ENCODE results near the gene DSCAML1.

The DSCAML1 gene

DNA sequence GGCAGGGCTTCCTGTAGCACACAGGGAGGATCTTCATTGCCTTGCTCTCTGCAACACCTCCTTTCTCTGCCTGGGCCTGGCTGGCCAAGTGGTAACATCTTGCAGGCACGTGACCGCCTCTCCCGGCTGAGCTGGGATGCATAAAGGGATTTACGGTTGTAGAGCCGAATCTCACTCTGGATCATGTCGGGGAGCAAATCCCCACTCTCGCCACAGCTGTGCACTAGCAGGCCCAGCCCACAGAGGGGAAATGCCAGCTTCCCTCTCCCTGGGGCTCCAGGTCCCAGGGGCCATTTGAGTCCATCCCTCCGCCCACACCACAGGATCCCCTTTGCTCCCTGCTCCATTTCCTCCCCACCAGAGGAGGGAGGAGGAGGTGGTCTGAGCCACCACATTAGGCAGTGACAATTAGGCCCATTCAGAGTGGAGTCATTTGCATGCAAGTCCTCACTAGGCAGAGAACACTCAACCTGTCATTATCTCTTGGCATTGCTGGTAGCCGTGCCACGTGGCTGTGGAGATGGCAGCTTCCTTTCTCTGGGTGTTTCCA is 196.7 kb downstream of the DSCAML1 start:
- TF ChIP-seq PAX5 (IDR thresholded peaks at IDR 0.05; ENCODE audit: insufficient read depth, low read length, severe bottlenecking) (no peak), SPI1 (IDR thresholded peaks at IDR 0.05; ENCODE audit: low read depth, low read length) (no peak), TAF1 (IDR thresholded peaks at IDR 0.05; ENCODE audit: low read depth, low read length) (no peak), POLR2A (IDR thresholded peaks at IDR 0.05; ENCODE audit: low read depth, low read length) (no peak), POLR2AphosphoS5 (IDR thresholded peaks at IDR 0.05; ENCODE audit: low read depth, low read length) (no peak), POU2F2 (IDR thresholded peaks at IDR 0.05; ENCODE audit: low read depth, low read length) (no peak)
- DNase-seq (ENCODE audit: insufficient read length, low spot score) (no peak), FAIRE-seq (no peak)

GRCh38 chr11:117597071-117597470 is 199.9 kb downstream of the DSCAML1 start:
- DNase-seq (ENCODE audit: insufficient read length, low spot score): peak; percentile 43
- peak; percentile 15; the same call in 1 of the 2 replicates for TF ChIP-seq SPI1 (IDR thresholded peaks at IDR 0.05; ENCODE audit: low read depth, low read length)
- TF ChIP-seq POLR2A (IDR thresholded peaks at IDR 0.05; ENCODE audit: low read depth, low read length): no peak
- FAIRE-seq: no peak

- FAIRE-seq: no peak
- no peak for DNase-seq (ENCODE audit: insufficient read length, low spot score)
Observed at GRCh38 chr11:117595440-117595839, 201.6 kb downstream of the DSCAML1 start.

GRCh38 chr11:117594721-117595120 is 202.3 kb downstream of the DSCAML1 start:
- TF ChIP-seq SPI1 (IDR thresholded peaks at IDR 0.05; ENCODE audit: low read depth, low read length): no peak
- no peak for TF ChIP-seq POLR2A (IDR thresholded peaks at IDR 0.05; ENCODE audit: low read depth, low read length)
- TF ChIP-seq TAF1 (IDR thresholded peaks at IDR 0.05; ENCODE audit: low read depth, low read length): no peak
- TF ChIP-seq PAX5 (IDR thresholded peaks at IDR 0.05; ENCODE audit: insufficient read depth, low read length, severe bottlenecking): no peak
- TF ChIP-seq POLR2AphosphoS5 (IDR thresholded peaks at IDR 0.05; ENCODE audit: low read depth, low read length): no peak
- TF ChIP-seq POU2F2 (IDR thresholded peaks at IDR 0.05; ENCODE audit: low read depth, low read length): no peak
- no peak for DNase-seq (ENCODE audit: insufficient read length, low spot score)
- no peak for FAIRE-seq

More at GRCh38 chr11:117595440-117595839, 201.6 kb downstream of the DSCAML1 start:
- TF ChIP-seq TAF1 (IDR thresholded peaks at IDR 0.05; ENCODE audit: low read depth, low read length) (no peak), PAX5 (IDR thresholded peaks at IDR 0.05; ENCODE audit: insufficient read depth, low read length, severe bottlenecking) (no peak), POLR2A (IDR thresholded peaks at IDR 0.05; ENCODE audit: low read depth, low read length) (no peak), POLR2AphosphoS5 (IDR thresholded peaks at IDR 0.05; ENCODE audit: low read depth, low read length) (no peak), POU2F2 (IDR thresholded peaks at IDR 0.05; ENCODE audit: low read depth, low read length) (no peak), SPI1 (IDR thresholded peaks at IDR 0.05; ENCODE audit: low read depth, low read length) (no peak)

DNA sequence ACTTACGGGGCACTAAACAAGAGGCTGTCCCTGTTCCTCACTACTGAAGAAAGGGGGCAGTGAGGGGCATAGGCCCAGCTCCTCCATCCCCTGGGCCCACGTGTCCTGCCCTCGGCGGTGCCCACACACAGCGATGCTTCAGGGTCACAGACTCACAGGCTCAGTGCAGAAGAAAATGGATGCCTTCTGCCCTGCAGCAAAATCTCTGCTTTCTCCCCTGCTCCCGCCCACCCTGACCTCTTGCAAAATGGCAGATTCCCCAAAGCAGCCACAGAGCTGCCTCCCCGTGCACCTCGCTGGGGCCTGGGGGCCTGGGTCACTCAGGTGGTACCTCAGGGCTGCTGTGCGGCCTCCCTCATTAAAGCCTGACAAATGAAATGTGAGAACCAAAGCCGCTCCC is 204.0 kb downstream of the DSCAML1 start:
- no peak for FAIRE-seq
- DNase-seq (ENCODE audit: insufficient read length, low spot score): no peak
- TF ChIP-seq POLR2A (IDR thresholded peaks at IDR 0.05; ENCODE audit: low read depth, low read length) (no peak), PAX5 (IDR thresholded peaks at IDR 0.05; ENCODE audit: insufficient read depth, low read length, severe bottlenecking) (no peak), POLR2AphosphoS5 (IDR thresholded peaks at IDR 0.05; ENCODE audit: low read depth, low read length) (no peak), SPI1 (IDR thresholded peaks at IDR 0.05; ENCODE audit: low read depth, low read length) (no peak), TAF1 (IDR thresholded peaks at IDR 0.05; ENCODE audit: low read depth, low read length) (no peak), POU2F2 (IDR thresholded peaks at IDR 0.05; ENCODE audit: low read depth, low read length) (no peak)

DNA sequence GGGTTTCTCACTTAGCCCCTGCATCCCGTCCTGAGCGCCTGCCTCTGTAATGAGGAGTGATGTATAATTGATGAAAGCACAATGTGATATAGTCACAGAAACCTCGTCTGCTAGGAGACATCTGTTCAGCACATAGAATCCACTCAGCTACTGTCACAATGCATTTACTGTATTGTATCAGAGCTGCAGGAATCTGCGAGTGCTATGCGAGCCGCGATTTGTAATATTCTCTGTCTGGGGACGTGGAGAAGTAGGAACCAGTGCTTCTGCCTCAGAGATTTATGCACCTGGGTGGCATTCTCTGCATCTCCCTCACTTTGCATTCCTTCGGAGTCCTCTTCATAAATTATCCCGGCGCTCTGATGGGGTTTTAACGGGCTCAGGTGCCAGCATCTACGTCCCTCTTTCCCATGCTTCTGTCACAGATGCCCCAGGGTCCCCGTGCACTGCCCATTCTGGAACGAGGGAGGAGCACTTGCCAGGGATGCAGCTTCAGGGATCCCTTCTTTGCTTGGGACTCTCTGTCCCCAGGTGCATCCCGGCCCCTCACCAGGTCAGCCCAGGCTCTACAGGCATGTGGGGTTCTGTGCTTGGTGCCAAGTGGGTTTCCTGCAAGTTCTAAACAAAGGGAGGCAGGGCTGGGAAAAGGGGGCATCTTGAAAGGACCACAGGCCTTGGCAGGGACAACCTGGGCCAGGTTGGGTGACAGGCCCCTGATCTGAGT is 205.5 kb downstream of the DSCAML1 start:
- no peak for DNase-seq (ENCODE audit: insufficient read length, low spot score)
- no peak for TF ChIP-seq PAX5 (IDR thresholded peaks at IDR 0.05; ENCODE audit: insufficient read depth, low read length, severe bottlenecking)
- TF ChIP-seq TAF1 (IDR thresholded peaks at IDR 0.05; ENCODE audit: low read depth, low read length): no peak
- no peak for TF ChIP-seq POLR2A (IDR thresholded peaks at IDR 0.05; ENCODE audit: low read depth, low read length)
- TF ChIP-seq SPI1 (IDR thresholded peaks at IDR 0.05; ENCODE audit: low read depth, low read length): no peak
- TF ChIP-seq POU2F2 (IDR thresholded peaks at IDR 0.05; ENCODE audit: low read depth, low read length): no peak
- no peak for TF ChIP-seq POLR2AphosphoS5 (IDR thresholded peaks at IDR 0.05; ENCODE audit: low read depth, low read length)
- no peak for FAIRE-seq

- FAIRE-seq (no peak), DNase-seq (ENCODE audit: insufficient read length, low spot score) (no peak)
- TF ChIP-seq SPI1 (IDR thresholded peaks at IDR 0.05; ENCODE audit: low read depth, low read length) (no peak), POLR2A (IDR thresholded peaks at IDR 0.05; ENCODE audit: low read depth, low read length) (no peak), POLR2AphosphoS5 (IDR thresholded peaks at IDR 0.05; ENCODE audit: low read depth, low read length) (no peak), TAF1 (IDR thresholded peaks at IDR 0.05; ENCODE audit: low read depth, low read length) (no peak), POU2F2 (IDR thresholded peaks at IDR 0.05; ENCODE audit: low read depth, low read length) (no peak), PAX5 (IDR thresholded peaks at IDR 0.05; ENCODE audit: insufficient read depth, low read length, severe bottlenecking) (no peak)
Observed at GRCh38 chr11:117589063-117589462, 208.0 kb downstream of the DSCAML1 start.

DNA sequence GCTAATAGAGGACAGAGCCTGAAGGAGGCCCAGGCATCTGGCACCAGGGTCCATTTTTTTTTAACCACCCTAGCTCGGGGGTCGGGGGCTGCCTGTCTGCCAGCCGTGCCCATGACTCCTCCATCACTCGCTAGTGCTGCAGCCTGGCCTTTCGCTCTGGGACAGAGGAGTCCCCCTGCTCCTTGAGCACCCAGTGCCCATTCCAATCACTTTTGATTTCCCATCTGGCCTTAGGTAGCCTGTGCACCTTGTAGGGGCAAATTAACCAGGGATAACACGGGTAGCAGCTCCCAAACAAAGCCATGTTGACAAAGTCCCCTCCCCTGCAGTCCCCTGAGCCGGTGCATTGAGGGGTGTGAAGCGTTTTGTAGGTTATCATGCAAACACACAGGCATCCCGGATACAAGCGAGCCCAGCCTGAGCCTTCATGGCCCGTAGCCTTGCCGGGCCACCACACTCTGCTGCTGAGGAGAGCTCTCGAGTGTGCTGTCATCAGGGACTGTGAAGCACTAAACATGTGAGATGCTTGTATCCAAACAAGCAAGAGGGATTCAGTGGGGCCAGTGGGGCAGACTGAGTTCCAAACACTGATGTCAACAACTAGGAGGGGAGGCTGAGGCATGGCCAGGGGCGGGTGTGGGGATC is 208.7 kb downstream of the DSCAML1 start:
- no peak for FAIRE-seq
- no peak for TF ChIP-seq POLR2A (IDR thresholded peaks at IDR 0.05; ENCODE audit: low read depth, low read length)
- no peak for TF ChIP-seq POLR2AphosphoS5 (IDR thresholded peaks at IDR 0.05; ENCODE audit: low read depth, low read length)
- TF ChIP-seq TAF1 (IDR thresholded peaks at IDR 0.05; ENCODE audit: low read depth, low read length): no peak
- TF ChIP-seq POU2F2 (IDR thresholded peaks at IDR 0.05; ENCODE audit: low read depth, low read length): no peak
- no peak for TF ChIP-seq PAX5 (IDR thresholded peaks at IDR 0.05; ENCODE audit: insufficient read depth, low read length, severe bottlenecking)
- no peak for TF ChIP-seq SPI1 (IDR thresholded peaks at IDR 0.05; ENCODE audit: low read depth, low read length)

GRCh38 chr11:117587416-117587815 is 209.6 kb downstream of the DSCAML1 start:
- DNase-seq (ENCODE audit: insufficient read length, low spot score): no peak
- no peak for FAIRE-seq
- no peak for TF ChIP-seq POU2F2 (IDR thresholded peaks at IDR 0.05; ENCODE audit: low read depth, low read length)
- TF ChIP-seq POLR2AphosphoS5 (IDR thresholded peaks at IDR 0.05; ENCODE audit: low read depth, low read length): no peak
- TF ChIP-seq POLR2A (IDR thresholded peaks at IDR 0.05; ENCODE audit: low read depth, low read length): no peak
- TF ChIP-seq SPI1 (IDR thresholded peaks at IDR 0.05; ENCODE audit: low read depth, low read length): no peak
- no peak for TF ChIP-seq TAF1 (IDR thresholded peaks at IDR 0.05; ENCODE audit: low read depth, low read length)
- TF ChIP-seq PAX5 (IDR thresholded peaks at IDR 0.05; ENCODE audit: insufficient read depth, low read length, severe bottlenecking): no peak

More for the DNA sequence above, 208.7 kb downstream of the DSCAML1 start:
- no peak for DNase-seq (ENCODE audit: insufficient read length, low spot score)

All from GM12891 (cell line).